NCI-H2107 (cell line): ENCODE data around the gene WDFY2.
"Not testable (repeated sequence)": the region's sequence is repeated elsewhere in the genome, so short reads cannot be mapped to it uniquely, and the experiment has no call there.

Experiments used
- DNase-seq: peaks from one replicate; lab custom pipeline; 2025; lab: John Stamatoyannopoulos, UW

WDFY2 gene

DNA sequence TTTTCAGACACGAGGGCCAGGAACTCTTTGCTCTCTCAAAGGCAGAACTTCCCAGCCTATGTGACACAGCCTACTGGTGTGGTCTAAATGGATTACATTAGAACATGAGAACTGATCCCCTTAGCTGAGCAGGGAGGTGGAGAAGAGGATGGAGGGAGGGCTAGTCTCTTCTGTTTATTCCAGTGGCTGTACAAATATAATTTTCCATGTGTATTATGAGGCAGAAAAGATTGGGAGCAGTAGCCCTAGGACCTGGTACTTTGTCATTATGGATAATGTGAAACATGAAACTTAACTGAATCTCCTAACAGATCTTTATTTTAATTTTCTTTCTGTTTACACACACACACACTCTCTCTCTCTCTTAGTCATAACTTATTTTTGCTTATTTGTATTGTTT, 82.1 kb downstream of the WDFY2 start:
- DNase-seq = no peak

DNA sequence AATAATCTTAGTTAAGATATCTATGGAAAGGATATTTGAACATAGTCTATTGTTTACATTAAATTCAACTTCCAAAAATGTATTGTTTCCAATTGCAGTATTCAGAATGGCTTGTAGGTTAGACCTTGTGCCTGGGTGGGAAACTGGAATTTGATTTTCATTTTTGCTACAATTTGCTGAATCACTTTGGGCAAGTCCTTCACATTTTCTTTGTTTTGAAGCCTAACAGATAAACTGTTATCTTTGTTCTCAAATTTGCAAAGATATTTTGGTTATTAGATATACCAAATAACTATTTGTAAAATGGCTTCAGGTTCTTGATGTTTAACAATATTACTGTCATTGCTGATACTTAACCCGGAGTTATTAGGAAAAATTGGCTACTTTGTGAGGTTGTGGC, 82.6 kb downstream of the WDFY2 start:
- DNase-seq = no peak

DNA sequence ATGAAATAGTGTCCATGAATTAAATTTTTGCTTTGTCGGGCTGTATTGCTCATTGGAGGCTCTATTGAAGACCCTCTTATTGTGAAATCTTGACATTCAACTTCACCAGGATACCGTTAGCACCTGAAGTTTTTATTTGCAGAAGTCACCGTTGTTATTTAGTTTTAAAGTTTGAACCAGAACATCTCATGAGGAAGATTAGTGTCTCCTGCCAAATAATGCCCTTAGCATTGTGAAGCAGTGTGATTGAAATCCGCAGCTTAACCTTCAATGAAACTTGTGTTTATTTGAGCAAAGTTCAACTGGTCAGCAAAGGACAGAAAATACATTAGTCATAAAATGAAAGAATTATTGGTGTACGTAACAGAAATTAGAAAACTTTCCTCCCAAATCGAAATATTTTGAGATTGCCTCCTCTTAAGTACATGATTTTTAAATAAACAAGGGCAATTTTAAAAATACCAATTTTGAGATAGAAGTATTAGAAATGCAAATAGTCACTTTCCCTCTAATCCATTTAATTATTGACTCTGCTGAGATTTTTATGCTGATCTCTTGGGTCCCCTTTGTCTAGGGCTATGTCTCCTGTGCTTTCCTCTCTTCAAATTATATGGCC, 84.4 kb downstream of the WDFY2 start:
- DNase-seq = no peak

DNA sequence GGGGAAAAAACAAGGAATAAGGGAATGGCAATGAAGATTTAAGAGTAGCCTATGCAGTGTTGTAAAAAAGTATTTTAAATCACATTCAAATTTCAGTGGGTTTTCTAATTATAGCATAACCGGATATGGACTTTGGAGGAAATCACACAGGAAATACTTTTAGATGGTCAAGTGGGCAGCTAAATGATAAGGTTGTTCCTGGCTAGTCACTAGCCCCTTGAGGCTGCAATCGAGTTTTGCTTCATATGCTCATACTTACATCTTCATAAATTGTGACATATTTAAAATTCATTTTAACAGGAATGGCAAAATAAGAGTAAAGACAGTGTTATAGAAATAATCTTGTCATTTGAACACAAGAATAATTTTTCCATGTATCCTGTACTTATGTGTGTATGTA, 88.9 kb downstream of the WDFY2 start:
- DNase-seq = no peak

DNA sequence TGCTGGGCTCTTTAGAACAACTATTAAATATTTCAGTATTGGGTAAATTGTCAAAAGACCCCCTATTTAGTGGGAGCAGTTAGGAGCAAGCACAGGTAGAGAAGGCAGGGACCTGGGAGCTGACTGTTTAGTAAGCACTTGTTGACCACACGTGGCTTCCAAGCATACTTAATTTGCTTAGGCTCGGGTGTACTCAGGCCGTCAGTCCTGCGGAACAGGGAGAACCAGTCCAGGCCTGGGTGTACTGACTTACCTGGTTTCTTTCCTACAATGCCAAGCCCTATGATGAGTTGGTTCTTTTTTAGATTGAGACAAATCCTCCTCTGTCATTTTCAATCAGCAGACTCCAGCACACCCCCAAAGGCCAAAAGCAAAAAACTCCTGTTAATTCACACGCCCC, 90.0 kb downstream of the WDFY2 start:
- no peak for DNase-seq

DNA sequence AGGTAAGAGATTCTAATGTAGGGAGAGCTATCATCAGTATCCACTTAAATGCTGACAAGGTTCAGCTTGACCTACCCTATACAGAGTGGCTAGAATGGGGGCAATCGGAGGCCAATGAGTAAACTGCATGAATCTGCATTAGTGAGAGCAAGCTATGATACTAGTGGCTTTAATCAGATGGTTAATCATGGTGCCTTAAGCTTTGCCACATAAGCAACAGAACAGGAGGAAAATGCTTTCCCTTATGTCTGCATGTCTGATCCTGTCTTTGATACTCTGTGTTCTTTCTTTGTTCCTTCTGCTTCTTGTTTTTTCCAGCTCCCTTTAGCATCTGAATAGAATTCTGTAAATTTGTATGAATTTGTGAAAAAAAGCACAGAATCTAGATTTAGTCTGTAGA, 91.1 kb downstream of the WDFY2 start:
- DNase-seq = no peak

DNA sequence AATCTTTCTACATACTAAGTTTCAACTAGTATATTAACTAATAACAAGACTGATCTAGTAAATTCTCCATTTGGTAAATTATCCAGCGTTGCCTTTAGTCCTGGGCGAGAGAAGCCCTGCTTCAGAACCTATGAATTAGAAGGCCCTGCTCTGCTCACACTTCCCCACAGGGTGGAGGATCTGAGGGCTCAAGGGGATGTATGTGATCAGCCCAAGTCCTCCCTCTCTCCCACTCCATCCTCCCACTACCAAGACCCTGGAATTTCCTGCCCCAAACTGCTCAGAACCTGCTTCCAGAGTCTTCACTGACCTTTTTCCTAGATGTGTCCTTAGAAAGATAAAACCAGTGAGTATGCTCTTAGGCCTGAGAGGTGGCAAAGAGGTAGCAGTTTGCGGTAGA, 91.6 kb downstream of the WDFY2 start:
- no peak for DNase-seq

DNA sequence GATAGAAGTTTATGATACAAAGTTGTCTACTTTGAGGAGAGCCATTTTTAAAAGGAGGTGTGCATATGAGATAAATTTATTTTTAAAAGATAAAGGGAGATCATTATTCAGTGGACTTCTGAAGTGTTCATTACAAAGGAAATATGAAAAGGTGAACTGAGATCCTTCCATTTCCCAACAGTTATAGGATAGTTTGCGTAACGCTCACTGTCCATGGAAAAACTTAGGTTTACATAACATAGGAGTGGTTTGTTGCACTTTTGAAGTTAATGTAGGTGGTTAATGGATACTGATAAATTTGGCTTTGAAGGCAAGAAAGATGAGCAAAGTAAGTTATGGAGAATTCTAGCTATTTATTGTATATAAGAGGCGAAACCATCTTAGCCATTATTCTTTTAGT, 92.5 kb downstream of the WDFY2 start:
- DNase-seq = no peak

DNA sequence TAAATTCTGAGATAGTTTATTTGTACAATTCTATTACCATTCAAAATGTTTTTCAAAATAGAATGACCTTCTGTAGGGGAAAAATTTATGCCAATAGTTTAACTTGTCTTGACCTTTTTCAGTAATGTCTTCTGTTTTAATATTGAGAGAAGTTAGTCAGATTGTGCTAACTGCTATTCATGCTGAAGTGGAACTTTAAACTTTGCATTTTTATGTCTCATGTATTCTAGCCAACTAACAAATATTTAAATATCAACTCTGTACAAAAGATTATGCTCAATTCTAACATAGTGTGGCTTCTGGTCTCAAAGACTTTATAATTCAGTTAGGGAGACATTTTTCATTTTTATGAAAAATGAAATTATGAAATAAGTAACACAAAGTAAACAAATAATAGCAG, 94.2 kb downstream of the WDFY2 start:
- DNase-seq = no peak

DNA sequence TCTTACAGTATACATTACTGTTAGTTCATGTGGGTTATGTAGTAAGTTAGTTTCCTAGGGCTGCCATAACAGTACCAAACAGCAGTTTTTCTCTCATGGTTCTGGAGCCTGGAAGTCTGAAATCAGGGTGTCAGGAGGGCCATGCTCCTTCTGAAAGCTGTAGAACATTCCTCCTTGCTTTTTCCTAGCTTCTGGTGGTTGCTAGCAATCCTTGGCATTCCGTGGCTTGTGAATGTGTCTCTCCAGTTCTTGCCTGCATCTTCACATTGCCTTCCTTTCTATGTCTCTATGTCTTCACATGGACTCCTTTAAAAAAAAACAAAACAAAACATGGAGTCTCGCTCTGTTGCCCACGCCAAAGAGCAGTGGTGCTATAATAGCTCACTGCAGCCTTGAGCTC, 95.4 kb downstream of the WDFY2 start:
- no peak for DNase-seq

DNA sequence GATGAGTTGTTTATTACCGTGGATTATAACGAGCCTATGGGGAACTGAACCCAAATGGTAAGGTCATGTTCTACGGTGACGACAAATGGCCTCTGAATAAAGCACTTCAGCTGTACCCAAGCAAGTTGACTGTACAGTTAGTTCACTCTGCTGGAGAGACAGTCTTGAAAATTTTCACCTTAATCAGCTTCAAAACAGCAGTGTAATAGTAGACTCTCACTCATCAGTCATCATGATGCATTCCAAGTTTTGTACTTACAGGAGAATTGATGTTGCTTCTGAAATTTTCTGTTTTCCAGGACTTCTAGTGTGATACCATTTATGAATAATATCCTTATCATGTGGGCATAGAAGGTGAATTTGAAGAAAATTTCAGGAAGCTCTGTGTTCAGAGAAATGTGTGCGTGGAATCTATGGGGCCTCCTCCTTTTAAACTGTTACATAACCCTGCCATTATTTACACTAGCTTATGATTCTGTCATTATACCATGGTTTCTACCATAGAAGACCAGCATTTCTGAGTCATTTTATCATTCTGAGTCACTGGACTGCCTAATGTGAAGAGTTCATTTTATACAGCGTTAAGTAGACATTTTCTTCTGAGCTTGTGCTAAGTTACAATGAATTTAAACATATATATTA, 96.9 kb downstream of the WDFY2 start:
- DNase-seq = no peak

DNA sequence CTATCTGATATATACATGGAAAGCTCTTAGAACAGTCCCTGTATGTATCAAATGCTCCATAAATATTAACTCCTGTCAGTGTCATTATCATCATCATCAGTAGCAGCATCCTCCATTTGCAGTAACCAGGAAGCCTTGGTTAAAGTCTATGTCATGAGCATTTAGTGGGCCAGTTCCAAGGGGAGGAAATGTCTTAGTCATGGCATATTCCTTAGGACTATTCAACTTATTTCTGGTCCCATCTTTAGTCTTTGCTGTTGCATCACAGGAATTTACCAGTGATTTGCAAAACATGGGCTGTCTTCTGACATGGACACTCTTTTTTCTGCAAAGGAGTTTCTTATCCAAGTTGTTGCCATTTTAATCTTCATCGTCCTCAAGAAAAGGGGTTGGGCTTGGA, 98.4 kb downstream of the WDFY2 start:
- no peak for DNase-seq

DNA sequence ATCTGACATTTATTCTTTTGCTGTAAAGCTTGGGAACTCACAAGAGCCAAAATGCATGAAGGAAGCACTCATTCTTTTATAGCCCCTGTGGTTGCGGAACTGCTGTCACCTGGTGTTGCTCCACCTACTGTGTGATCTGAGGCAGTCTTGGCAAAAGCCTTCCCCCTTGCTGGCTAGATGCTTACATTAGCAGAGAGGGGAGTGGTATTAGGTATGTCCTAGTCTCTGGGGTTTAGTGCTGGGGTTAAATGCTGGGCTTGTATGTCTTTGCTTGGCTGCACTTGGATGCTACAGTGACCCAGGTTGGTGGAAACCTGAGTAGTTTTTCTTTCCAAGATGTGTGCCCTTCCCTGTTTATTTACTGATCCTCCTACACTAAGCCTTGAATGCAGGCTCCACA, 99.3 kb downstream of the WDFY2 start:
- no peak for DNase-seq

DNA sequence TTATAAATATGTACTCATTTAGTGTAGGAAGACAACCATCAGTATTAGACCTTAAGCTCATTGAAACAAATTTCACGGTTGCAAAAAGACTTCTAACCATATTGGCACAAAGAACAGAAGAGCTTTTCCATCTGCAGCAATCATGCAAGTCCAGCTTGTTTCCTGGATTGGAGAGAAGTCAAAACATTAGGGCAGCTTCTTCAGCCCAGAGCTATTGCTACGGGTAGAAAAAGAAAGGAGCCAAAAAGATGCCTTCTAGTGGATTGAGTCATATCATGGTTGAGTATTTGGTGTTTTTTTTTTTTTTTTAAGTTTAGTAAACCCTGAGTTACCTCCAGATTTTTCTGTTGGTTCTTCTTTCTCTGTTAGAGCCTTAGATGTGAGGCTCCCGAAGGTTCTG, 99.8 kb downstream of the WDFY2 start:
- no peak for DNase-seq

DNA sequence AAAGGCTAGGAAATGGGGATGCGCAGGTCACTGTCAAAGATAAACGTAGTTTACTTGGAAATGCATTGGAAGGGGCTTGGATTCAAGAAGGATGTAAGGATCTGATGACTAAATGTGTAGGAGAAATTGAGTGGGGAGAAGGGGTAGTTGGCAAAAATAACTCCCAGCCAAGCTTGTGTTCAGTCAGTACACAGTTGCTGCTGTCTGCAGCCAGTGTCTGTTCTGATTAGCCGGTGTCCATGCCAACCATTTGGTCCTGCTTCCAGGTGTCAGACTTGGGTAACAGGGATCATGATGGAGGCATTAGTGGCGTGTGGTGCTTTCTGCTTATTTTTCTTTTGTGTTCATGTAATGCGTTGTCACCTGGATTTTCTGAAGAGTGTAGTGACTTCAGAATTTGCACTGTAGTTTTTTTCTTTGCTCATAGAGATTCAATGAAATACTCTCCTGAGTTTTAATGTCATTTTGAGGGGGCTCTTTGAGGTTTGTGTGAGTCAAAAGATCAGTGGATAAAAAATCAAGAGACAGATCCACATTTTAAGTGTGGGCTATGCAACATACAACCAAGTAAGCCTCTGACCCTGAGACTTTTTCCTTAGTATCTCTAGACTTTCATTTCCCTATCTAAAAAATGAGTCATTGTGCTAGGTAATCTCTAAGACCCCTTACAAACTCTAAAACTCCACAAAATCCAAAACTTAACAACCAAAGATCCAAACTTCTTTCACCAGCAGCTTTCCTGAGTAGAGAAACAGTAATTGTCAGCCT, 103.9 kb downstream of the WDFY2 start:
- DNase-seq = no peak

DNA sequence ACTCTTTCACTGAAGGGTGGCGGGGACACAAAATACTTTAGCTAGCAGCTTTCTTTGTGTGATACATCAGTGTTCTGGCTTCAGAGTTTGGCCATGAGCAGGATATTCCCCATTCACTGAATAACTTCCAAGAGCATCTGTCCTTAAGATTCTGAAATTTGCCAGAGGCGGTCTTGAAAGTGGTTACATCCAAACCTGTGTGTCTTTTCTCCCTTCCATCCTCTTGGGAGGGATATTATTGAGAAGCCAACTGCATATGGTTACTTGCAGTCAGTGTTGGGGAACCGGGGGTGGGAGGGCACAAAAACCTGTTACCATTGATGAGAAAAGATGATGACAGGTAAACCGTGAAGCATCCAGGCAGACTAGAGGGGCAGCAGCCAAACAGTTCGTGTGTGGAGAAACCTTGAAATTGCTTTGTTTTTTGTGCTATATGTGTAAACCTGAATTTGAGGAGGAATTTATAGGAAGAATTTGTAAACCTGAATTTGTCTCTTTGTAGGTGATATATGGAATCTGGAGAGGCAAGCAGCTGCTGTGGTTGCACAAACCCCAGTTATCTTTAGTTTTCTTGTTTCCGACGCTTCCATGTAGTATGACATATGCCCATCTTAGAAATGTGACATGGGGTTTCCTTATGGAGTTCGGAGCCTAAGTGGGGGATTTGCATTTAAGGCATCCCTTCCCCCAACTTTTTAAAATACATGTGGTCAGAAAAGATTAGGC, 104.8 kb downstream of the WDFY2 start:
- DNase-seq = no peak

DNA sequence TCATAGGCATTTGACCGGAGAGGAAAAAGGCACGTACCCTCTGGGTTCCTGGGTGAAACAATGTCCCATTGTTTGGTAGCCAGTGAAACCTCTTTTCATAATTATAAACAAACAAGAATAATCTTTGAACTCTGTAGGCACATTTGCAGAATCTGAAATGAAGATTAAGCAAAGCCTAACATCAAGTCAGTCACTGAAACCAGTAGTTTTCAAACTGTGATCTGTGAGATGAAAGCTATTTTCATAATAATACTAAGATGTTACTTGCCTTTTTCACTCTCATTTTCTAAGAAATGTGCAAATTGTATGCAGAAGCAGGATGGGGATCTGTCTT, 105.4 kb downstream of the WDFY2 start:
- DNase-seq = no peak

DNA sequence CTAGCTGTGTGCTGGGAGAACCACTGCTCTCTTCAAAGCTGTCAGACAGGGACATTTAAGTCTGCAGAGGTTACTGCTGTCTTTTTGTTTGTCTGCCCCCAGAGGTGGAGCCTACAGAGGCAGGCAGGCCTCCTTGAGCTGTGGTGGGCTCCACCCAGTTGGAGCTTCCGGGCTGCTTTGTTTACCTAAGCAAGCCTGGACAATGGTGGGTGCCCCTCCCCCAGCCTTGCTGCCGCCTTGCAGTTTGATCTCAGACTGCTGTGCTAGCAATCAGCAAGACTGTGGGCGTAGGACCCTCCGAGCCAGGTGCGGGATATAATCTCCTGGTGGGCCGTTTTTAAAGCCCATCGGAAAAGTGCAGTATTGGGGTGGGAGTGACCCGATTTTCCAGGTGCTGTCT, 111.4 kb downstream of the WDFY2 start:
- not testable (repeated sequence) for DNase-seq

DNA sequence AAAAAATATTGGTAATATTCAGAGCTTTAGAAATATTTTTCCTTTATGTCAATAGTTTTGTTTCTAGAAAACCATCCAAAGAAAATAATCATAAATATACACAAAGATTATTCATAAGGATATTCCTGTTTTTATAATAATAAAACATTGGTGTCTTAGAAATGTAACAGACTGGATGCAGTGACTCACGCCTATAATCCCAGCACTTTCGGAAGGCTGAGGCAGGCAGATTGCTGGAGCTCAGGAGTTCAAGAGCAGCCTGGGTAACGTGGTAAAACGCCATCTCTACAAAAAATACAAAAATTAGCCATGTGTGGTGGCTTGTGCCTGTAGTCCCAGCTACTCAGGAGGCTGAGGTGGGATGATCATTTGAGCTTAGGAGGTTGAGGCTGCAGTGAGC, 112.9 kb downstream of the WDFY2 start:
- no peak for DNase-seq

DNA sequence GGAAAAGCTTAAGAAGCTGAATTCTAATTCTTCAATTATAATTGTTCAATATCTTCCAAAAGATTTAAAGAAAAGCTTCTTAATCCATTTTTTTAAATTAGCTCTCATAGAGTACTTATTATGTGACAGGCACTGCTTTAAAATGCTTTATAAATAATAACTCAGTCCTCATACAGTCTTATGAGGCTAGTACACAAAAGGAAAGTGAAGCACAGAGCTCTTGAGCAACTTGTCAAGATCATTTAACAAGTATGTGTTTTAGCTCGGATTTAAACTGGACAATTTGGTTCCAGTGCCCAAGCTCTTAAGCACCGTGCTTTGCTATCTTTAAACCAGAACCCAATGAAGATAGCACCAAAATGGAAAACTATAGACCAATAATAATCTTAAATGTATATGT, 113.6 kb downstream of the WDFY2 start:
- no peak for DNase-seq

DNA sequence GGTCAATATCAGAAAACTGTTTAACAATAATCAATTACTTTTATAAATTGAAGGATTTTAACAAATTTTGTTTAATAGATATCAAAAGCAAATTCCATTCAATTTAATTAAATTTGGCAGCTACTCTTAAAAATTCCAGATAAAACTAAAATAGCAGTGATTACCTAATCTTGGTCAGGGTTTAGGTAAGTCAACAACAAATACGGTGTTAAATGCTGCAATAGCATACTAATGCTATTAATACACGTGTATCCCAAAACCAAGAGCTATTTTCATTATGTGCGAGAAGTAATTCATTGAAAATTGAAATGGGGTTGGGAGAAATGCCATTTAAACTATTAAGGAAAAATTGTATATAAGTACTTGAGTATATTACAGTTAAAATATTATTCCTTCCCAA, 114.1 kb downstream of the WDFY2 start:
- no peak for DNase-seq

DNA sequence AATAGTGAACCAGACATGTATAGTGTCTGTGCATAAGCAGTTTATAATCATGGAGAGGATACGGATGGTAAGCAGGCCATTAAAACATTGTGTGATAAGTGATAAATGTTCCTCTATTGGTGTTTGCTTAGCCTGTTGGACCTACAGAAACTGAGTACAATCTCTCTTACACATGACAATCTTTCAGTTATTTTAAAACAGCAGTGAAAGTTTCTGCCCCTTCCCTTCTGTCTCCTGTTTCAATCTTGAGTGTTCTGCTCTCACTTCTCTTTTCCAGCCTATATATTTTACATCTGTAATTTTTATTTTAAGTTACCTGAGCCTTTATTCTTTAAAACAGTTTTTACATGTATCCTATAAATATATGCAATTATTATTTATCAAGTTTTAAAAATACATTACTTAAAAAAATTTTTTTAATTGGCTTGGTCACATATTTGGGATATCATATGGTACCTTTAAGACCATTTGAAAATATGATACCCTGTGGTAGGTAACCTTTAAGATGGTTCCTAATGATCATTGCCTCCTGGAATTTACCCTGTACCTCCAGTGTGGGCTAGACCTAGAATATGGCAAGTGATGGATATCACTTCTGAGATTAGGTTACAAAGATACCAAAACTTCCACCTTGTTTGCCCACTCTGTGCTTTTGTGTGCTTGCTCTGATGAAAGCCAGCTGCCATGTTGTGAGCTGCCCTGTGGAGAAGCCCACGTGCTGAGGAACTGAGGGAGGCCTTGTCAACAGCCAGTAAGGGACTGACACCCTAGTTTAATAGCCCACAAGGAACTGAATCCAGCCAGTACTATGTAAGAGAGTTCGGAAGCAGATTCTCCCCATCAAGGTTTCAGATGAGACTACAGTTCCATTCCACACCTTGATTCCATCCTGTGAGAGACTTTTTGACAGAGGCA, 120.4 kb downstream of the WDFY2 start:
- DNase-seq = no peak
